HG03442 (cell line): ENCODE results near the gene PCSK6.
"Not testable (repeated sequence)": the region's sequence is repeated elsewhere in the genome, so short reads cannot be mapped to it uniquely, and the experiment has no call there.

Source experiments
- ATAC-seq: cut with Tn5 transposase; IDR thresholded peaks from one replicate; pipeline ENCODE4 v1.9.1; 2021; ENCODE audit warnings: mild to moderate bottlenecking, moderate library complexity; ENCODE audit not compliant: unreplicated experiment

The PCSK6 gene

DNA sequence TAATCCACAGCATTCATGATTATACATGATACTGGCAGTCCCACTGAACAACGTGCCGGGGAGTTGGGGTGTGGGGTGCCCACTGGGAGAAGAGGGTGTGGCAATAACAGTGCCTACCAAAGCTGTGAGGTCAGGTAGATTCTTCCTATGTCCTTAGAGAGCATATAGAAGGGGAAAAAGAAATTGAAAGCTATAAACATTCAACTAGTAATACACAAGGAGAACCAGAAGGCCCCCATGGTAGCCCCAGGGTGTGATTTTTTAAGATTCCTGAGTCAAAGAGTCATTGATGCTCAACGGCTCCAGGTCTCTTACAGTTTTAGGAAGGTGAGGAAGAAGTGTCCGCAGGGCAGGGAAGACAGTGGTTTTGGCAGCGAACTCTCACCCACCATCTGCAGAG, 25.8 kb downstream of the PCSK6 start:
- ATAC-seq, result not testable (repeated sequence)

DNA sequence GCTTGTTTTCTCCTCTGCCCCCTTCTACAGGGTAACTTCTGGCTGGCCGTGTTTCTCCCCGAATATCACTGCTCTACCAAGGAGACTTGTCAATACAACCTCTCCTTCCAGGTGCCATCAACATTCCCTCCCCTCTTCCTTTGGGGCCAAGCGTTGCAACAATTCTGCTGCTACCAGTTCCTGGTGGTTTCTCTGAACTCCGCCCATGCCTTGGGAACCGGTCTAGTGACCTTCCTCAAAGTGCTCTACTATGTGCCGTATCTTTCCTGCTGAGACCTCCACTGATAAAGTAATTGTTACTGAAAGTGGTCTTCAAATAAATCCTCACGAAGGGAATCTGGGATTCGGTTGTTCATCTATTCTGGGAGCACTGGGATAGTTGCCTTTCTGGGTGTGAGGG, 26.2 kb downstream of the PCSK6 start:
- ATAC-seq, result no peak

DNA sequence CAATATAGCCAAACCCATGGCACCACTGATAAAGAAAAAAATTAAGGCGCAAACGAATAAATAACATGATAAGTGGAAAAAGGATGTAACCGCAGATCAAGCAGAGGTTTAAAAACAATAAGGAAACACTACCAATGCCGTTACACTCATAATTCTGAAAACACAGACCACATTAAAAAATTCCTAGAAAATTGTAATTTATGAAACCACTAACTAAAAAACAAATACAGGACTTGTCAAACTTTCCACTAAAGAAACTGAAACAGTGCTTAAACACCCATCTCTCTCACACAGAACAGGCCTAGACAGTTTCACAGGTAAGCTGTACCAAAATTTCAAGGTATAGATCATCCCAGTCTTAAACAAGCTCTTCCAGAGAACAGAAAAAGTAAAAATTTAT, 28.4 kb downstream of the PCSK6 start:
- ATAC-seq, result no peak

DNA sequence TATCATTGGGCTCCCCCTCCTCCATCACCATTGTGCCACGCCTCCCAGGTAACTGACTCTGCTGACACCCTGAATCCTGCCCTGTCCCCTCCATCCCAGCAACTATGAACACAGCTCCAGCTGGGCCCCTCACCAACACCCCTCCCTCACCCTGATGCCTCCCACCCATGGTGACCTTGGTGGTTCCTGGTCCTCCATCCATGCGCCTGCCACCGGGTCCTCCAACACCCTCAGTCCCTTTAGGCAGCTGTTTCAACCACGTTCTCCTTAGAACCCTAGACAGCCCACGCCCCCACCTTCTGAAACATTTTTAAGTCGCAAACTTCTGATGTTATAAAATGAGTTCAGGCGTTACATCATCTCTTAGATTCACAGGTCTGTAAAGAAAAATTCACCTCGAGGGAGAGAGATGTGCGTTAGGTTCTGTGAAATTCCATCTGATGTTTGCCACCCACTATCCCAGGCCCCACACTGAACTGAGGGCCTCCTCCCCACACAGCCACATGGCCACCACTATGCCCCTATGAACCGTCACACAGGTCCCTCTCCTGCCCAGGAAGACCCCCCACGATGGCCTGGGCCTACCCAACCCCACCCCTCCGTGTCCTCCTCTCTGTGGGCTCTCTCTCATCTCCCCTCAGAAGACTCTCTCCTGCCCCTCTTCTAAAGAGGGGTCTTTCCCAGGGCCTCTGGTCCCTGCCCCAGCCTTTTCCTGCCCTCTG, 29.8 kb downstream of the PCSK6 start:
- ATAC-seq, result no peak

DNA sequence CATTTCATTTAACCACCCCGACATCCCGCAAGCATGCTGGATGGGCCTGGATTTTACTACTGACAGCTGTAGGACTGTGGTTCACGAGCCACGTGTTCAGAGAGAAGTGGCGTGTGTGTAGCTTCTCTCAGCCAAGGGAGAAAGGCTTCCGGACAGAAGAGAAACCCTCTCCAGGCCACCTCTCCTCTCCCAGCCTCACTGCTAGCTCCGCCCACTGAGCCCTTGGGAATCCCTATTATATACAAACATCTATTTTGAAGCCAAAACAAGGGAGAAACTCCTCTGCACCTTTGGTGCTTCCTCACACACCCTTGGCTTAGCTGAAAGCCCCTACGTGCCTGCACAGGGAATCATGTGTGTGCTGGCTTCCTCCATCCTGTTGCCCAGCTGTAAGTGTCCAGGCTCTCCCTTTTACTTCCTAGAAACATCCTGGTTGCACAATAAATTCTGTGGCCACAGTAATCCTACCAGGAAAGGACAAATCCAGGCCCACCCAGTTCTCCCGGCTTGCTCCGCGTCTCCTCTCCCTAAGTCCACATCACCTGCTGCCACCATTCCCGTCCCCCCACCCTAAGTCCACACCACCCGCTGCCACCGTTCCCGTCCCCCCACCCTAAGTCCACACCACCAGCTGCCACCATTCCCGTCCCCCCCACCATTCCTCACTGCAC, 30.5 kb downstream of the PCSK6 start:
- no peak for ATAC-seq

DNA sequence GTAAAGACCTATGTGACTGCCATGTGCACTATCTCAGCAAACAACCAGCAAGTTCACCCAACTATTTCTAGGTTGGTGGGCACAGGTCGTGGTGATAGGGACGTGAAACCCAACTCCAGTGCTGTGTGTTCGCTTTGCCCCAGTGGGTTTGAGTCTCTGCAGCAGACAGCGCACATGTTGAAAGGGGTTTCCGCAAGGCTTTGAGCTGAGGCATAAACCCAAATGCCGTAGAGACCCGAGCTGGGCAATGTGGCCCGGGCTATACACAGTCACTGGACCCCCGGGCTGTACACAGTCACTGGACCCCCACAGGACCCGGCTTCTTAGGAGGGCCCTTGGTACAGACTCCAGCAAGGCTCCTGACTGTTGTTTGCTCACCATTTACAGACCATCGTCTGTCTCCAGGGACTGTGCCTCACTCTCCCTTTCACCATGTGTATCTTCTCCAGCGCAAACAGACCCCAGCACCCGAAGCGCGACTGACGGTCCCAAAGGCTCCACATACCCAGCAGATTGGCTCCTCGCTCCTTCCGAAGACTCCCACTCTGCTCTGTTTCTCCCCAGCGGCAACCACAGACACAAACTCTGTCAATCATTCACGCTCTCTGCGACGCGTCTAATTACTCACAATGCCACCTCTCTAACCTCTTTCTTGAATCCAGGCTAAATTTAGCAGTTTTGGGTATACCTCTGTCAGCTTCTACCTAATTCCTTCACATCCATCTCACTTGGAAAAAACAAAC, 31.2 kb downstream of the PCSK6 start:
- no peak for ATAC-seq

DNA sequence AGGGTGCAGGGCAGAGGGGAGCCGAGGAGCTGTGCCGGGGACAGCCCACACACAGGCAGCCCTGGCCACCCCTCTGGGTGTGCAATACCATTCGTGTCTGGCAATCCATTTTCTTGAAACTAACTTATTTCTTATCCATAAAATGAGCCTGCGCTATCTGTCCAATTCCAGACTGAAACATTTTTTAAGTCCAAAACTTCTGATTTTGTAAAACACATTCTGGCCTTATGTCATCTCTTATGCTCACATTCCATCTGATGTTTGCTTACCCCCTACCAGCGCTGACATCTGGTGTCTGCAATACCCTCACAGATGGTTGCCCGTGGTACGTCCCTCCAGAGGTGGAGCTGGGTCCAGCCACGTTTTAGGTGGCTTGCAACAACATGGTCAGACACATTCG, 31.8 kb downstream of the PCSK6 start:
- ATAC-seq, result no peak

DNA sequence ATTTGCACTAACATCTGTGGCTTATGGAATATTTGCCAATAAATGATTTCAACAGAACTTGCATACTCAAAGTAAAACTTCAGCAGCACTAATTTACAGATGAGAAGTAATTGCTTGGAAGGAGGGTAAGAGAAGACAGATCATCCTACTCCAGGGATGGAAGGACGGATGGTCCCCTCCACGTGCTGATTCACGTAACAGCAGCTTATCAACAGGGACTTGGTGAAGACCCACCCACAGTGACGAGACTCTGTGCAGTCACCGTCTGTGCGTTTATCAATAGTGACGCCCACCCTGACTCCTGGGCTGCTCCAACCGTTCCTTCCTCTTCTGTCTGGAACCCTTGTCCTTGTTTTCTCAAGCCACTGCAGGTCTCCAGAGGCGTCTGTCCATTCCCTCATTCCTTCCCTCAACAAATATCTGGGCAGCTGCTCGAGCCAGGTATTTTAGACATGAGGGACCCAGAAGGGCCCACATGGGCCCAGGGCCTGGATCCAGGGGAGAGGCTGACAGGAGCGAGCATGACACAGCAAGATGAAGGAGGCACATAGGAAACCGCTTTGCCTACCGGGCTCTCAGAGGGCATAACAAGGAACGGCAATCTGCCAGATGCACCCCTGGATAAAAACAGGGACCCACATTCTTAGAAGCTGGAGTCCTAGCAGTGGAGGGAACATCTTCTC, 33.3 kb downstream of the PCSK6 start:
- ATAC-seq, result no peak

DNA sequence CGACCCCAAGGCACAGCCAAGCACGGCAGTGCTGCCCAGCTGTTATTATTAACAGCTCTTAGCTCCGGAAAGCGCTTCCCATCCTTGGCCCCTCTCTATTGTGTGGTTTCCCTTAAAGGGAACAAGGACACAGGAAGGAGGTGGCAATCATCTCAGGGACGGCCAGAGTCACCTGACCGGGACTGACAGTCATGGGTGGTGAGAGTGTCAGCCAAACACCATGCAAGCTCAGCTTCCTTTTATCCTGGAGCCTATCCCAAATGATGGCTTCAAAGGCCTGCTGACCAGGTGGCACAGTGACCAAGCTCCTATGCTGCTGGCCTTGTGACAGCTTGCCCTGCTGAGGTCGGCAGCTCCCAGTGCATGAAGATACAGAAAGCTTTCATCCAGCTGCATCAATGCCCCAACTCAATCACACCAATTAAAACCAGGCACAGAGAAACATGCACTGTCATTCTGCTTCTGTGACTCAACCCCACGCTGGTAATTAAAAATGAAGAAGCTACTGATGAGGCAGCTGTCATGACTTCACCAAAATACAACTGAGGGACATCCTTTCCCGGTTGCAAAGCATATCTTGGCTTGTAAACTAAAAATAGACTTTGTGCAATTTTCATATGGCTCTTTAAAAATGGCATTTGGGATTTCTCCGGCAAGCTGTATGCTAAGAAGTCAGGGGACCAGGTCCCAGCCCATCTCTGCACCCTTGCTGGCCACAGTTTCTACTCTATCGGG, 34.0 kb downstream of the PCSK6 start:
- ATAC-seq, result no peak

DNA sequence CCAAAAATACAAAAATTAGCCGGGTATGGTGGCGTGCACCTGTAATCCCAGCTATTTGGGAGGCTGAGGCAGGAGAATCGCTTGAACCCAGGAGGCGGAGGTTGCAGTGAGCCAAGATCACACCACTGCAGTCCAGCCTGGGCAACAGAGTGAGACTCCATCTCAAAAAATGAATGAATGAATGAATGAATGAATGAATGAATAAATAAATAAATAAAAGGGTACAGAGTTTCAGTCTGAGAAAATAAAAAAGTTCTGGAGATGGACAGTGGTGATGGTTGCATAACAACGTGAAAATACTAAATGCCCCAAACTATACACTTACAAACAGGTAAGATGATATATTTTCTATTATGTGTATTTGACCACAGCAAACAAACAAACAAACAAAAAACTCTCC, 34.7 kb downstream of the PCSK6 start:
- not testable (repeated sequence) for ATAC-seq

DNA sequence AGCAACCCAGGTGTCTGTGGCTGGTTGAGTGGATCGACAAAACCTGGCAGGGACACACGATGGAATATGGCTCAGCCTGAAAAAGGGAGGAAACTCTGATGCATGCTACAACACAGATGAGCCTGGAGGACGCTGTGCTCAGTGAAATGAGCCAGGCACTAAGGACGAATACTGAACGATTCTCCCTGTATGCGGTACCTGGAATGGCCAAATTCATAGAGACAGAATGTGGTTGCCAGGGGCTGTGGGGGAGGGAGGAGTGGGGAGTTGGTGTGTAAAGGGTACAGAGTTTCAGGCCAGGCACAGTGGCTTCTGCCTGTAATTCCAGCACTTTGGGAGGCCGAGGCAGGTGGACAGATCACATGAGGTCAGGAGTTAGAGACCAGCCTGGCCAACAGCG, 35.1 kb downstream of the PCSK6 start:
- ATAC-seq, result no peak

DNA sequence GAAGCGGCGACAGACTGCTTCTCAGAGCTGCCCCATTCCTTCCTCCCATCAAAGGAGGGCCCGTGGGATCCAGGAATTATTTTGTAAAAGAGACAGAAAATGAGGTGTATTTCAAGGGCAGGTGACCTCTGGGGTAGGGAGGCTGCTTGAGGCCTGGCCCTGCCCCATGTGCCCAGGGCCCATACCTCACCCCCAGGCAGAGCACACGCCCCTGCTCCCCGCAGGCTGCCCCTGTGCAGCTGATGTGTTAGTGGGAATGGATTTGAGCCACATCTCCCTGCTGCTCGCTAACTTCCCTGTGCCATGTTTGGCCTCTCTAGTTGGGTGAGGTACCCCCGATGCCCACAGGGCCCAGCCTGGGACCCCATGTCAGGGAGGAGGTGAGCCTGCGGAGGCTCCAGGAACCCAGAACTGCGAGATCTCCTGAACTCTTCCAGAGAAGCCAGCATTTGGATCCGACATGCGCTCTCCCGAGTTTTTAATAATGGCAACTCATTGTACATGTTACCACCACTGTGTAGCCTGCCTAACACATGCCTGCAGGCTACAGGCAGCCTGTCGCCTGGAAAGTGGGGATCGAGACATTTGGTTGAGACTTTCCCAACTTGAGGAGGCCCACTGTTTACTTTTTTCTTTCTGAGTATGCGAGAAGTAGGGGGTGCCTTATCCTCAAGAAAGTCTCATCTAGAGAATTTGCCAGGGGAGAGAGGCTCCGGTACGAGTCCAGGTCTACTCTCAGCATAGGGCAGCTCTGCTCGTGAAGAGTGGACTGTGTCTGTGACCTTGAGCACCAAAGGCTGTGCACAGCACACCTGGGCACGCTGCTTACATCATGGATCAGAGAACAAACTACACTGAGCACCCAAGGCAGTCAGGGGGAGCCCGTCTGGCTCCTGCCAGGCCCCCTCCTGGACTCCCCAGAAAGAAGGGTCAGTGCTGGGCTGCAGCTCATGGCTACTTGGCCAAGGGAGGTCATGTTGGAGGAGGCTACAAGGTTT, 36.1 kb downstream of the PCSK6 start:
- ATAC-seq, result no peak

DNA sequence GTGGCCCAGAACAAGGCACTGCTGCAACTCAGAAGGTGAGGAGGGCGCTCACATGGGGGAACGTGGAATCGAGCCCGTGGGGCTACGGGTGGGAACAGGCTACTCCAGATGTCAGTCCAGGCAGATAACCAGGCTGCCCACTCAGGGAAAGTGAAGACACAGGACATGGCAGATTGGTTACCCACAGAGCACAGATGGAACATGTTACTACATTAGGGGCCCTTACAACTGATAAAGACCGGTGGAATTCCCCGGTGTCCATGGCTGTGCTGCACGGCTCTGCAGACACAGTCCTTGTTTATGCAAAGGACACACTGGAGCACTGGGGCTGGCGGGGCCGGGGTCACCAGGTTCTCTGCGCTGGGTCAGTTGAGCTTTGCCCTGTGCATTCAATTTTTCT, 36.9 kb downstream of the PCSK6 start:
- ATAC-seq, result no peak

DNA sequence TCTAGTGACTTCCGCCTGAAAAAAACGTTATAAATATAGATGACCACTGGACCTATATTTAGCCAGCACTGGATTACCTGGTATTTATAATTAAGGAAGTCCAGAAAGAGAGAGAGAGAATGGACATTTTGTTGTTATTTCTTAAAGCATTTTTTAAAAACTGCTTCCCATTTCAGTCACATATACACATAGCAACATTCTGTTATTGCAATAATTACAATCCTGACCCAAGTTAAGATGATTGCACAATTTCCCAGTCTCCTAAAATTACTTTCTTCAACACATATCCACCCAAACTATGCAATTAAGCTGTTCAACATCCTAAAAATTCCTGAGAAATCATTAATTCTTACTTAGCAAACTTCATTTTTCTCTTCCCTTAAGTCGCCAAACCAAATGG, 37.7 kb downstream of the PCSK6 start:
- ATAC-seq, result no peak

DNA sequence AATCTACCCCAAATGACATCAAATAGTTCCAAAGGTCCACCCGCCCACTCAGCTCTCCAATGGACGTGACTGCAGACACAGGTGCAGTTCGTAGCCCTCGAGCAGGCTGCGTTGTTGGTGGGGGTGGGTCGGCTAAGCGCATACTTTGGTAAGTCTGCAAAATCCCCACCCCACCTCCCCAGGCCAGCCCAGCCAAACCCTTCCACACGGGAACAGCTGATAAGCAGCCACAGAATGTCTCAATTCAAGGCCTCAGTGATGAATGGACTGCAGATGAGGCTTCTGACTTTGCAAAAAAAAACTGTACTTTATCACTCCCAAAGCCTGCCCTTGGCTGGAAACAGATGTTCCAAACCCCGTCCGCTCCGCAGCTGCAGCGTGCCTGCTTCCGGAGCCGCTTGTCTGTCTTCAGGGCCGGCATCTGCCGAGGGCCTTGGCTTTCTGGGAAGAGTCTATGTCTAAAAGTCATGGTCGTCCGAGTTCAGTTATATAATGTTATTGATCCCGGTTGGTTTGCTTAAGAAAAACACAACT, 38.2 kb downstream of the PCSK6 start:
- ATAC-seq, result no peak

DNA sequence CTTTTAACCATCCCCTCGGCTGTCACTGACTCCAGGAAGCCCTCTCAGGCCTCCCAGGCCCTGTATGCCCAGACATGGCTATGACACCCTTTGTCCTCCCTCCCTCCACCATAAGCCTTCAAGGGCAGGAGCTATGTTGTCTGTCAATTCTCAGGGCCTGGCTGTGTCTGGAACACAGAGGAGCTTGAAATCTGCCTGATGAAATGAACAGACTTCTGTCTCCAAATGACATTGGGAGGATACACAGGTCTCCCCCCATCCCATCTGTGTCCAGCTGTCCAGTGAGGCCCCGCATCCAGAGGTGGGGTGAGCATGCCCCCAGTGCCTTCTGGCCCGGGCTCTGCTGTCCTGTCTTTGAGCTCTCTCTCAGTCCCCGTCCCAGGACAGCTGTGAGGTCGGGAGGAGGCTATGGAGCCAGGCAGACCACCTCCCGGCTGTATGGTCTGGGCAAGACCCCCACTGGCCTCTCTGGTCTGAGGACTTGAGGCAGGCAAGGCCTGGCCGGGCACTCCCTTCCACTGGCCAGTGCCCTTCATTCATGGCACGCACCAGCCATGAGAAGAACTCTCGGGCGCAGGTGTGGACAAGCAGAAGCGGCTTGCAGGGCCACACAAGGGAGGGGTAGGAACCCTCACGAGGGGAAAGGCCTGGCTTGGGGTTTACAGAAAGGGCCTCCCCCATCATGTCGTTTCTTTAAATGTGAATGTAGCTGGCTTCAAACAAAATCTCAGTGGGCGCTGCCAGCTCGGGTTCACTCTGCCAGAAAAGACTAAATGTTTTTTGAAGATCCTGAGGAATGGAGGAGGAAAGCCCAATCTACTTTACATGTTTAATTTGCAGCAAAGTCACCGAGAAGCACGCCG, 38.9 kb downstream of the PCSK6 start:
- ATAC-seq, result no peak

DNA sequence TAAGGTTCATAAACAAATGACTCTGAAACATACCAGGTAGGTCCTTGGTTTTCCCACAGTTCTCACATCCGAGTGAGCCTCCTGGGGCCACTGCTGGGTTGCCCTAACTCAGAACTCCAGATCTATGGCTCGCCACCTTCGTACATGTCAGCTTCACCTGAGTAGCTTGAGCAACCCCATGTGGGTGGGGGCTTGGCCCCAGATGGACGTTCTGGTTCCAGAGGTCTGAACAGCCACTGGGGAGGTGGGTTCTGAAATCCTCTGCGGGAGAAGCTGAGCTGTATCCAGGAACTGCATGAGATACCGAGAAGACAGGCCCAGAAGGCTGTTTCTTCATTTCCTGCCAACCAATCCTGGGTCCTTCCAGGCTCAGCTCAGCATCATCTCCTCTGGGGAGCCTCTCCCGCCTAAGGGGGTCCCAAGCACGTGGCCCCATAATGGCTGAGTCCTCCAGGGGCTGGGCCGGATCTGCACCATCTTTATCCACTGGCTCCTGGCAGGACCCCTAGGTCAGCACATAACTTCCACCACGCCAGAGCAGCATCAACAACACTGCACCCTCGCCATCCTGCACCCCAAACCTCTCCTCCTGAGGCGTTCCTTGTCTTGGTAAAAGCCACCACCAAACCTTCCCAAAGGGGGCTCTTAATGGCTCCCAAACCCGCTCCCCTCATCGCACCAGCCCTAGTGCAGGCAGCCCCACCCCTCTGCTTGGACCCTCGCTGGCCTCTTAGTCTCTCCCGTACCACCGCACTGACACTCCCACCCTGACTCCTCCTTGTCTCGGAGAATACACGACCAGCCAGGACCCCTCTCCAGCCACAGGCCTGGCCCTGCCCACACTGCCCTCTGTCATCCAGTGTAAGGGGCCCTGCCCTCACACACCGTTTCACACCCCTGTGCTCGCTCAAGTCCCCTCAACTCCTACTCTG, 39.8 kb downstream of the PCSK6 start:
- ATAC-seq, result no peak
